Measurements from ENCODE around the gene TRANK1. TPM values are rescaled to one million over a fixed set of nuclear protein-coding genes. Genes with fewer than 3 reads are reported as not detected.

TRANK1 gene
- total RNA-seq, 1 experiment from 2014 or later = 0.58 TPM

DNA sequence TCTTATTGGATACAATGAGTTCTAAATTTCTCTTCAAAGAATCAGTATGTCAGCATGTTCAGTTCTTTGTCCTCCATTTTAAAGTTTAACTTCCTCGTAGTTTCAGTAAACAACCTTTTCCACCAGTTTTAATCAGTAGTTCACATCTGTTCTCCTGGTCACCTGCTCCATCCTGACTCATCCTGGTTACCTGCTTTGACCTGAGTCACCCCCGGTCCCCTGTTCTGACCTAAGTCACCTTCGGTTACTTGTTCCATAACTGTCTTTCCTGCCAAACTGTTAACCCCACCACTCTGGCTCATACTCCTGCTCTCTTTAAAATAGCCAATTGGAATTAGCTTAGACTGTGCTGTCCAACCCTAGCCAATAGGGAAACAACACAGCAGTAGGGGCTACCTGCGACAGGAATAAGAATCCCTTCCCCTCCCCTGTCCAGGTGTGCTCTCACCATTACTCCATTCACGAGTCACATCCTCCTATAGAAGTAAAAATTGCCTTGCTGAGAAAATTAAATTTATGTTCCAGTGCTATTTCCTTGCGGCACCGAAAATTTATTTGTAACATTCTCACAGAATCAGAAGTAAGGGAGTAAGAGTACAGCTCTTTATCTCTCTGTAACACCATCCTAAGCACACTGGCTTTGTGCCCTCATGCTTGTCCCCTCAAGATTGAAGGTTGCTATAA lies 23.8 kb downstream of the TRANK1 start:
- Histone ChIP-seq H3K4me1 (ENCODE audit: insufficient read depth, low read length) (no peaks in the 10 kb centered on the region), H3K9me2 (replicated peaks; ENCODE audit: low read length) (no peaks in the 10 kb centered on the region), H3K4me2 (ENCODE audit: low read length) (no peak overlapping the region), H3K36me3 (ENCODE audit: low read depth, low read length) (peaks cover 4% of the 10 kb centered on the region; the same call in 1 of the 2 replicates), H3K27ac (ENCODE audit: low read length) (no peak overlapping the region), H3K79me2 (ENCODE audit: low read length) (no peaks in the 10 kb centered on the region), H3K4me3 (ENCODE audit: low read length) (no peak overlapping the region), H3K9ac (ENCODE audit: low read length) (no peak overlapping the region), H3K27me3 (ENCODE audit: low read length) (no peaks in the 10 kb centered on the region), H3F3A (ENCODE audit: low read length, unreplicated experiment) (no peaks in the 10 kb centered on the region), H4K20me1 (ENCODE audit: low read length) (no peaks in the 10 kb centered on the region), H2AFZ (ENCODE audit: low read length) (no peak overlapping the region), H3K9me3 (ENCODE audit: low read length) (peaks cover 6% of the 10 kb centered on the region; the same call in 1 of the 2 replicates)
- POLR2A ChIA-PET (ENCODE audit: unreplicated experiment) = no interaction called here
- BruUV-seq (replicated peaks) = no TSS peak
- CTCF ChIA-PET = no interaction called here
- intact Hi-C loops (cut with micrococcal nuclease) = no loop called here
- no peak for ATAC-seq
- TF ChIP-seq, protein P1, sequence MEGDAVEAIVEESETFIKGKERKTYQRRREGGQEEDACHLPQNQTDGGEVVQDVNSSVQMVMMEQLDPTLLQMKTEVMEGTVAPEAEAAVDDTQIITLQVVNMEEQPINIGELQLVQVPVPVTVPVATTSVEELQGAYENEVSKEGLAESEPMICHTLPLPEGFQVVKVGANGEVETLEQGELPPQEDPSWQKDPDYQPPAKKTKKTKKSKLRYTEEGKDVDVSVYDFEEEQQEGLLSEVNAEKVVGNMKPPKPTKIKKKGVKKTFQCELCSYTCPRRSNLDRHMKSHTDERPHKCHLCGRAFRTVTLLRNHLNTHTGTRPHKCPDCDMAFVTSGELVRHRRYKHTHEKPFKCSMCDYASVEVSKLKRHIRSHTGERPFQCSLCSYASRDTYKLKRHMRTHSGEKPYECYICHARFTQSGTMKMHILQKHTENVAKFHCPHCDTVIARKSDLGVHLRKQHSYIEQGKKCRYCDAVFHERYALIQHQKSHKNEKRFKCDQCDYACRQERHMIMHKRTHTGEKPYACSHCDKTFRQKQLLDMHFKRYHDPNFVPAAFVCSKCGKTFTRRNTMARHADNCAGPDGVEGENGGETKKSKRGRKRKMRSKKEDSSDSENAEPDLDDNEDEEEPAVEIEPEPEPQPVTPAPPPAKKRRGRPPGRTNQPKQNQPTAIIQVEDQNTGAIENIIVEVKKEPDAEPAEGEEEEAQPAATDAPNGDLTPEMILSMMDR (conservative IDR thresholded peaks at IDR 0.05; ENCODE audit: low read depth, low read length) = no peak
- TF ChIP-seq EZH2phosphoT487 (IDR thresholded peaks at IDR 0.05; ENCODE audit: borderline replicate concordance, low read length) = no peak
- TF ChIP-seq EZH2 (IDR thresholded peaks at IDR 0.05; ENCODE audit: low read length, unreplicated experiment) = no peak
- no peak for DNase-seq

DNA sequence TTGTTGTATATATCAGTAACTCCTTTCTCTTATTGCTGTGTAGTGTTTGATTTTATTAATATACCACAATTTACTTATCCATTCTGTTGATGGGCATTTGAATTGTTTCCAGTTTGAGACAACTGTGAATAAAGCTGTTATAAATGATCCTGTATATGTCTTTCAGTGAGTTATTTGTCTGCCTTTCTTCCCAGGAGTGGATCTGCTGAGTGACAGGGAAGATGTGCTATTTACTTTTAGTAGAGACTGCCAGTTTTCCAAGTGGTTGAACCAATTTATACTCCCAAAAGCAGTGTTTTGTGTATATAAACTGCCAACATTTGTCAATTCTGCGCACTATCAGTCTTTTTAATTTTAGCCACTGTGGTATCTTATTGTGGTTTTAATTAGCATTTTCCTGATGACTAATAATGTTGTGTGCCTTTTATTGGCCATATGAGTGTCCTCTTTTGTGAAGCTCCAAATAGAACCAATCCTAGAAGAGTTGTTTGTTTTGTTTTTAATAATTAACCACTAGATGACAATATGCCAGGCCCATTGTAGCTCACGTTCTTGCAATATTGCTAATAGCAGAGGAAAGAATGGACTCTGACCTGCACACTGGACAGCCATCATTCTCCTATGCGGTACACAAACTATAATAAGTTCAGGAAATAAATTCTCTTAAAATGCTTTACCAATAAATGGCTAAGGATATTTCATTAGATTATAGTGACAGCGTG lies 25.3 kb downstream of the TRANK1 start:
- CTCF ChIA-PET = no interaction called here
- H3K9me2 ChIP-seq (replicated peaks; ENCODE audit: low read length) = no peaks in the 10 kb centered on the region
- no peak overlapping the region for H3K4me3 ChIP-seq (ENCODE audit: low read length)
- H3K36me3 ChIP-seq (ENCODE audit: low read depth, low read length) = peaks cover 4% of the 10 kb centered on the region; the same call in 1 of the 2 replicates
- no peak overlapping the region for H3K4me2 ChIP-seq (ENCODE audit: low read length)
- H3F3A ChIP-seq (ENCODE audit: low read length, unreplicated experiment) = no peaks in the 10 kb centered on the region
- no peak overlapping the region for H3K9ac ChIP-seq (ENCODE audit: low read length)
- H4K20me1 ChIP-seq (ENCODE audit: low read length) = no peaks in the 10 kb centered on the region
- intact Hi-C loops (cut with micrococcal nuclease) = no loop called here
- no peak for TF ChIP-seq EZH2 (IDR thresholded peaks at IDR 0.05; ENCODE audit: low read length, unreplicated experiment)
- TF ChIP-seq, protein P1 (conservative IDR thresholded peaks at IDR 0.05; ENCODE audit: low read depth, low read length) = no peak
- no peak for TF ChIP-seq EZH2phosphoT487 (IDR thresholded peaks at IDR 0.05; ENCODE audit: borderline replicate concordance, low read length)
- H3K27ac ChIP-seq (ENCODE audit: low read length) = no peak overlapping the region
- ATAC-seq = no peak
- no peak for DNase-seq
- no TSS peak for BruUV-seq (replicated peaks)
- no peak overlapping the region for H2AFZ ChIP-seq (ENCODE audit: low read length)
- no peaks in the 10 kb centered on the region for H3K4me1 ChIP-seq (ENCODE audit: insufficient read depth, low read length)
- H3K27me3 ChIP-seq (ENCODE audit: low read length) = no peaks in the 10 kb centered on the region
- peaks cover 6% of the 10 kb centered on the region; the same call in 1 of the 2 replicates for H3K9me3 ChIP-seq (ENCODE audit: low read length)
- POLR2A ChIA-PET (ENCODE audit: unreplicated experiment) = interaction anchor here (0.6 kb wide), 1 partner anchor 1248 kb away, joined by 3 read pairs; no protein-coding TSS in a partner anchor
- H3K79me2 ChIP-seq (ENCODE audit: low read length) = no peaks in the 10 kb centered on the region
